HCT116 (cell line): Measurements from ENCODE around the gene UGT1A7. TPM values are rescaled to one million over a fixed set of nuclear protein-coding genes. Genes with fewer than 3 reads are reported as not detected.

Source experiments
- ATAC-seq: fragments of 200-7000 bp; cut with Tn5 transposase; 2 replicates; pipeline ENCODE4 v1.9.1; 2020; ENCODE audit warnings: mild to moderate bottlenecking, moderate library complexity
- BruUV-seq: library from RNA; stranded (reverse); fragments of 400-500 nt; replicated peaks from 2 replicates; lab custom pipeline; 2021; lab: Mats Ljungman, UMichigan
- CTCF ChIA-PET: fragments of 300-600 bp; sonication (Branson Sonifier 250); formaldehyde crosslinking; loops from one replicate; lab custom pipeline; 2021; ENCODE audit warnings: antibody characterized with exemption; lab: Charles Lee
- POLR2A ChIA-PET: fragments of 300-600, 350-600 bp; sonication (Branson Sonifier 250); formaldehyde crosslinking; loops from one replicate; lab custom pipeline; 2021; ENCODE audit warnings: antibody characterized with exemption; lab: Charles Lee
- RAD21 ChIA-PET, 2 experiments: fragments of 300-600 bp; sonication (Branson Sonifier 250); formaldehyde crosslinking; loops; one replicate each; lab custom pipeline; 2023; ENCODE audit warnings: low total read pairs in 2 of 2; ENCODE audit not compliant: uncharacterized antibody in 2 of 2, unreplicated experiment in 2 of 2, low non-redundant PET in 1 of 2; lab: Charles Lee
- DNase-seq: peaks from one replicate; pipeline ENCODE4 v3.0.0-alpha.2; 2010; ENCODE audit warnings: low read depth, low spot score
- H2AFZ ChIP-seq: fragments of 200-600 bp; shearing (Covaris generic), sonication (generic); 2 replicates; pipeline ENCODE4 v1.6.1; 2017; ENCODE audit warnings: low read depth, mixed run types, mixed read lengths, antibody characterized with exemption, low read length; ENCODE audit not compliant: poor library complexity, severe bottlenecking
- H3K27ac ChIP-seq: 2 replicates; pipeline ENCODE4 v1.5.1; 2012; ENCODE audit warnings: low read depth, low read length
- H3K27me3 ChIP-seq: fragments of 200-600 bp; sonication (generic); 2 replicates; pipeline ENCODE4 v1.6.1; 2016; ENCODE audit warnings: mixed run types, low read length, mixed read lengths; ENCODE audit not compliant: insufficient read depth
- H3K36me3 ChIP-seq, 2 experiments: fragments of 200-500 bp in 1 of 2; fragments of 200-600 bp in 1 of 2; sonication (Bioruptor generic) in 1 of 2; sonication (generic) in 1 of 2; 2 replicates each; pipeline versions ENCODE4 v1.5.1 to v1.6.1; 2014 to 2016; ENCODE audit warnings: low read length in 2 of 2, inconsistent platforms in 1 of 2, mixed read lengths in 1 of 2, mixed run types in 1 of 2; ENCODE audit not compliant: insufficient read depth in 2 of 2, control insufficient read depth in 1 of 2
- H3K4me1 ChIP-seq, 2 experiments: fragments of 200-600 bp in 1 of 2; sonication (generic) in 1 of 2; 2 replicates each; pipeline versions ENCODE4 v1.5.1 to v1.6.1; 2012 to 2017; ENCODE audit warnings: low read length in 2 of 2, inconsistent platforms in 1 of 2, mild to moderate bottlenecking in 1 of 2, mixed read lengths in 1 of 2, mixed run types in 1 of 2, moderate library complexity in 1 of 2; ENCODE audit not compliant: insufficient read depth in 2 of 2, control insufficient read depth in 1 of 2
- H3K4me2 ChIP-seq: fragments of 200-600 bp; sonication (generic); 2 replicates; pipeline ENCODE4 v1.6.1; 2017; ENCODE audit warnings: mixed run types, low read length, mixed read lengths
- H3K4me3 ChIP-seq, 2 experiments: fragments of 200-600 bp in 1 of 2; sonication (generic) in 1 of 2; replicated peaks in 1 of 2; 2 replicates each; pipeline ENCODE4 v1.5.1; 2011 to 2016; ENCODE audit warnings: low read length in 2 of 2, control low read depth in 1 of 2, low read depth in 1 of 2, mild to moderate bottlenecking in 1 of 2, mixed read lengths in 1 of 2, mixed run types in 1 of 2
- H3K79me2 ChIP-seq: fragments of 200-600 bp; sonication (generic); 2 replicates; pipeline ENCODE4 v1.6.1; 2017; ENCODE audit warnings: mild to moderate bottlenecking, mixed run types, low read length, moderate library complexity, mixed read lengths; ENCODE audit not compliant: insufficient read depth
- H3K9ac ChIP-seq: fragments of 200-600 bp; sonication (generic); 2 replicates; pipeline ENCODE4 v1.6.1; 2016; ENCODE audit warnings: low read length, mixed read lengths
- H3K9me2 ChIP-seq: fragments of 200-600 bp; sonication (generic), shearing (Covaris generic); 2 replicates; pipeline ENCODE4 v1.6.1; 2017; ENCODE audit warnings: mixed run types, mild to moderate bottlenecking, moderate library complexity; ENCODE audit not compliant: insufficient read depth
- H3K9me3 ChIP-seq, 2 experiments: fragments of 200-500 bp in 1 of 2; fragments of 200-600 bp in 1 of 2; sonication (Bioruptor generic) in 1 of 2; sonication (generic) in 1 of 2; 2 replicates each; pipeline ENCODE4 v1.6.1; 2014 to 2017; ENCODE audit warnings: low read length in 2 of 2, mixed read lengths in 2 of 2, inconsistent platforms in 1 of 2, low read depth in 1 of 2, mild to moderate bottlenecking in 1 of 2, mixed run types in 1 of 2, moderate library complexity in 1 of 2; ENCODE audit not compliant: control insufficient read depth in 1 of 2, insufficient read depth in 1 of 2
- H4K20me1 ChIP-seq: fragments of 200-600 bp; sonication (generic), shearing (Covaris generic); 2 replicates; pipeline ENCODE4 v1.6.1; 2017; ENCODE audit warnings: mixed run types, mild to moderate bottlenecking, moderate library complexity; ENCODE audit not compliant: insufficient read depth
- ATF3 ChIP-seq: IDR thresholded peaks from 2 replicates; pipeline ENCODE4 v1.6.1; 2012
- CBX3 ChIP-seq: IDR thresholded peaks from 2 replicates; pipeline ENCODE4 v1.6.1; 2012; ENCODE audit warnings: low read depth
- CEBPB ChIP-seq: IDR thresholded peaks from 2 replicates; pipeline ENCODE4 v1.6.1; 2012; ENCODE audit warnings: low read depth
- CTCF ChIP-seq, 3 experiments: fragments of 200-600 bp in 1 of 3; sonication (generic) in 1 of 3; IDR thresholded peaks in 2 of 3; conservative IDR thresholded peaks in 1 of 3; 2 replicates each; pipeline ENCODE4 v1.5.1; 2012 to 2017; ENCODE audit warnings: low read depth in 2 of 3, low read length in 2 of 3, antibody characterized with exemption in 1 of 3, borderline replicate concordance in 1 of 3, control low read depth in 1 of 3, mild to moderate bottlenecking in 1 of 3, mixed read lengths in 1 of 3, mixed run types in 1 of 3, moderate library complexity in 1 of 3; ENCODE audit not compliant: insufficient read depth in 1 of 3
- EGR1 ChIP-seq: IDR thresholded peaks from 2 replicates; pipeline ENCODE4 v1.6.1; 2012; ENCODE audit warnings: low read depth
- ELF1 ChIP-seq: IDR thresholded peaks from 2 replicates; pipeline ENCODE4 v1.6.1; 2012; ENCODE audit warnings: low read depth, borderline replicate concordance
- EZH2 ChIP-seq: fragments of 200-600 bp; sonication (generic); IDR thresholded peaks from 2 replicates; pipeline ENCODE4 v1.6.1; 2017; ENCODE audit warnings: antibody characterized with exemption, mixed run types
- EZH2phosphoT487 ChIP-seq: fragments of 200-600 bp; IDR thresholded peaks from 2 replicates; pipeline ENCODE4 v1.6.1; 2018; ENCODE audit warnings: antibody characterized with exemption, borderline replicate concordance
- JUND ChIP-seq: IDR thresholded peaks from 2 replicates; pipeline ENCODE4 v1.6.1; 2012
- RAD21 ChIP-seq: IDR thresholded peaks from 2 replicates; pipeline ENCODE4 v1.6.1; 2012; ENCODE audit warnings: low read depth, mild to moderate bottlenecking
- SRF ChIP-seq: IDR thresholded peaks from 2 replicates; pipeline ENCODE4 v1.6.1; 2012; ENCODE audit warnings: low read depth
- YY1 ChIP-seq: IDR thresholded peaks from 2 replicates; pipeline ENCODE4 v1.6.1; 2011; ENCODE audit warnings: low read length, low read depth, moderate library complexity, mild to moderate bottlenecking; ENCODE audit not compliant: insufficient replicate concordance; ENCODE audit errors: extremely low read depth
- ZBTB33 ChIP-seq: IDR thresholded peaks from 2 replicates; pipeline ENCODE4 v1.6.1; 2011; ENCODE audit warnings: mild to moderate bottlenecking, low read length, moderate library complexity; ENCODE audit not compliant: insufficient replicate concordance; ENCODE audit errors: extremely low read depth
- ZFX ChIP-seq: fragments of 450-650 bp; IDR thresholded peaks from 2 replicates; pipeline ENCODE4 v1.6.1; 2017
- ZNF274 ChIP-seq: fragments of 200-500 bp; sonication (Bioruptor generic); IDR thresholded peaks from 2 replicates; pipeline ENCODE4 v1.6.1; 2014; ENCODE audit warnings: mild to moderate bottlenecking, low read depth, low read length, inconsistent platforms
- intact Hi-C: fragments of 100-400 bp; cut with micrococcal nuclease; formaldehyde crosslinking; loops from 2 replicates; pipeline ENCODE4 v1.10.0; 2022
- total RNA-seq: library from RNA; stranded (reverse); gene quantifications from one replicate; pipeline ENCODE4 v1.2.1, GENCODE V29; 2021; ENCODE audit not compliant: unreplicated experiment

Gene UGT1A7
- total RNA-seq, 1 experiment from 2014 or later, result not detected

GRCh38 chr2:233692648-233693047, 10.9 kb downstream of the UGT1A7 start, which contains the start of gene UGT1A6:
TSS of gene UGT1A6 (plus strand) at chr2:233692890. CDS start at chr2:233693005, 115 bp downstream.
- intact Hi-C loops, result no loop called here
- CTCF ChIA-PET, result no interaction called here
- no peak for TF ChIP-seq ZNF274
- Histone ChIP-seq H3K9ac (no peak within 1 kb of the TSS), H3K27me3 (no peaks in the 10 kb centered on the region), H2AFZ (no peak within 1 kb of the TSS), H3K79me2 (no peaks in the 10 kb centered on the region), H3K4me3 (no peak within 1 kb of the TSS), H4K20me1 (no peaks in the 10 kb centered on the region), H3K9me2 (no peaks in the 10 kb centered on the region), H3K4me1 (no peaks in the 10 kb centered on the region), H3K9me3 (no peaks in the 10 kb centered on the region), H3K36me3 (no peaks in the 10 kb centered on the region), H3K27ac (no peak within 1 kb of the TSS), H3K4me2 (no peak within 1 kb of the TSS)
- no TSS peak for BruUV-seq
- no peak for ATAC-seq
- RAD21 ChIA-PET, result no interaction called here
- no peak for DNase-seq
- POLR2A ChIA-PET, result no interaction called here

- Histone ChIP-seq H3K9ac (no peak overlapping the region), H2AFZ (no peak overlapping the region), H3K4me1 (no peaks in the 10 kb centered on the region), H3K4me2 (no peak overlapping the region), H3K4me3 (no peak overlapping the region), H3K36me3 (no peaks in the 10 kb centered on the region), H3K9me2 (no peaks in the 10 kb centered on the region), H3K27ac (no peak overlapping the region), H4K20me1 (no peaks in the 10 kb centered on the region), H3K79me2 (no peaks in the 10 kb centered on the region), H3K9me3 (no peaks in the 10 kb centered on the region), H3K27me3 (no peaks in the 10 kb centered on the region)
- TF ChIP-seq EZH2 (no peak), ATF3 (no peak), CBX3 (no peak), ZBTB33 (no peak), ZFX (no peak), YY1 (no peak), ELF1 (no peak), JUND (no peak), CEBPB (no peak), CTCF (IDR thresholded peaks at IDR 0.05 in 2 of 3, conservative IDR thresholded peaks at IDR 0.05 in 1 of 3; ENCODE audit: borderline replicate concordance in 1 of 3, insufficient read depth in 1 of 3, low read depth in 2 of 3, low read length in 2 of 3) (no peak), SRF (no peak), RAD21 (no peak), EZH2phosphoT487 (no peak), ZNF274 (no peak), EGR1 (no peak)
- ChIA-PET RAD21 (no interaction called here), CTCF (no interaction called here), POLR2A (no interaction called here)
- ATAC-seq (no peak), DNase-seq (no peak)
- intact Hi-C loops, result no loop called here
- BruUV-seq, result no TSS peak
These were observed 12.3 kb downstream of the UGT1A7 start for GRCh38 chr2:233693963-233694362.
